Endothelial cell of umbilical vein (primary cell): ENCODE results near the gene KCND2. TPM values are rescaled to one million over a fixed set of nuclear protein-coding genes. Genes with fewer than 3 reads are reported as not detected.

Experiments
- BruUV-seq: library from RNA; stranded (reverse); fragments of 400-500 nt; replicated peaks from 2 replicates; lab custom pipeline; 2021; lab: Mats Ljungman, UMichigan
- CTCF ChIA-PET: fragments of 300-600, 350-600 bp; sonication (Branson Sonifier 250); formaldehyde crosslinking; loops from one replicate; lab custom pipeline; 2021; ENCODE audit warnings: antibody characterized with exemption, inconsistent platforms; lab: Charles Lee
- POLR2A ChIA-PET: fragments of 300-600, 350-600 bp; sonication (Branson Sonifier 250); formaldehyde crosslinking; loops from one replicate; lab custom pipeline; 2021; ENCODE audit warnings: antibody characterized with exemption, inconsistent platforms; lab: Charles Lee
- DNase-seq: peaks from one replicate; pipeline ENCODE4 v3.0.0-alpha.2; 2011; ENCODE audit warnings: low read depth, low spot score
- FAIRE-seq: peaks from 2 replicates; lab custom pipeline; 2011; peaks lifted over from hg19 to GRCh38; lab: Jason Lieb, UNC
- H2AFZ ChIP-seq: 2 replicates; pipeline ENCODE4 v1.6.0; 2012; ENCODE audit warnings: low read depth, low read length, control low read depth, inconsistent platforms
- H3K27ac ChIP-seq: 2 replicates; pipeline ENCODE4 v1.5.1; 2011; ENCODE audit warnings: low read depth, mild to moderate bottlenecking, control low read depth, low read length, moderate library complexity; ENCODE audit not compliant: insufficient read depth
- H3K27me3 ChIP-seq, 2 experiments: 2 replicates each; pipeline versions ENCODE4 v1.6.0 to v1.6.1; 2011; ENCODE audit warnings: low read length in 2 of 2, mixed read lengths in 1 of 2; ENCODE audit not compliant: control insufficient read depth in 2 of 2, insufficient read depth in 2 of 2
- H3K36me3 ChIP-seq, 2 experiments: 2 replicates in 1 of 2; 3 replicates in 1 of 2; pipeline ENCODE4 v1.5.1; 2011; ENCODE audit warnings: low read length in 2 of 2, mild to moderate bottlenecking in 1 of 2, moderate library complexity in 1 of 2; ENCODE audit not compliant: control insufficient read depth in 2 of 2, insufficient read depth in 2 of 2; ENCODE audit errors: extremely low read depth in 1 of 2
- H3K4me1 ChIP-seq: 3 replicates; pipeline ENCODE4 v1.5.1; 2011; ENCODE audit warnings: mild to moderate bottlenecking, low read length; ENCODE audit not compliant: control insufficient read depth, insufficient read depth; ENCODE audit errors: extremely low read depth
- H3K4me2 ChIP-seq: 2 replicates; pipeline ENCODE4 v1.6.1; 2011; ENCODE audit warnings: low read length, control low read depth, mixed read lengths; ENCODE audit not compliant: insufficient read depth
- H3K4me3 ChIP-seq, 3 experiments: fragments of 200-600 bp in 1 of 3; sonication (generic), shearing (Covaris generic) in 1 of 3; replicated peaks in 1 of 3; 2 replicates each; pipeline ENCODE4 v1.5.1; 2011 to 2016; ENCODE audit warnings: control low read depth in 3 of 3, low read length in 3 of 3, mild to moderate bottlenecking in 2 of 3, inconsistent platforms in 1 of 3, low read depth in 1 of 3, moderate library complexity in 1 of 3; ENCODE audit not compliant: insufficient read depth in 1 of 3
- H3K79me2 ChIP-seq: 2 replicates; pipeline ENCODE4 v1.6.0; 2012; ENCODE audit warnings: low read length, inconsistent platforms; ENCODE audit not compliant: control insufficient read depth, insufficient read depth
- H3K9ac ChIP-seq: replicated peaks from 2 replicates; pipeline ENCODE3; 2011; ENCODE audit warnings: low read length, control low read depth; ENCODE audit not compliant: insufficient read depth; ENCODE audit errors: extremely low read depth
- H3K9me1 ChIP-seq: replicated peaks from 3 replicates; pipeline ENCODE4 v1.6.0; 2011; ENCODE audit warnings: mild to moderate bottlenecking, low read length; ENCODE audit not compliant: control insufficient read depth, insufficient read depth; ENCODE audit errors: extremely low read depth
- H3K9me3 ChIP-seq: replicated peaks from 2 replicates; pipeline ENCODE4 v1.5.1; 2012; ENCODE audit warnings: low read length, inconsistent platforms; ENCODE audit not compliant: control insufficient read depth, insufficient read depth
- H4K20me1 ChIP-seq: replicated peaks from 2 replicates; pipeline ENCODE3; 2011; ENCODE audit warnings: mild to moderate bottlenecking, low read length; ENCODE audit not compliant: control insufficient read depth, insufficient read depth; ENCODE audit errors: extremely low read depth
- CTCF ChIP-seq, 2 donors: IDR thresholded peaks; 1 replicate in 1 of 2; 2 replicates in 1 of 2; pipeline ENCODE4 v1.5.1; 2011; ENCODE audit warnings: low read length in 2 of 2, mild to moderate bottlenecking in 2 of 2, moderate library complexity in 2 of 2, control low read depth in 1 of 2, inconsistent platforms in 1 of 2, low read depth in 1 of 2; ENCODE audit not compliant: insufficient read depth in 1 of 2; ENCODE audit errors: extremely low read depth in 1 of 2
- EZH2 ChIP-seq: IDR thresholded peaks from 2 replicates; pipeline ENCODE4 v1.6.1; 2012; ENCODE audit warnings: borderline replicate concordance, low read depth, mild to moderate bottlenecking, moderate library complexity, low read length, inconsistent platforms; ENCODE audit not compliant: severe bottlenecking
- FOS ChIP-seq: IDR thresholded peaks from 2 replicates; pipeline ENCODE4 v1.6.1; 2011; ENCODE audit warnings: mild to moderate bottlenecking, low read length, moderate library complexity, borderline replicate concordance; ENCODE audit not compliant: insufficient read depth
- GATA2 ChIP-seq: IDR thresholded peaks from 2 replicates; pipeline ENCODE4 v1.7.0; 2011; ENCODE audit warnings: low read depth, mild to moderate bottlenecking, moderate library complexity, mixed read lengths, low read length; ENCODE audit not compliant: insufficient read length, insufficient read depth
- JUN ChIP-seq: IDR thresholded peaks from 2 replicates; pipeline ENCODE4 v1.6.1; 2011; ENCODE audit warnings: borderline replicate concordance, low read depth; ENCODE audit not compliant: insufficient read length, insufficient read depth
- MAX ChIP-seq: IDR thresholded peaks from 2 replicates; pipeline ENCODE4 v1.6.1; 2011; ENCODE audit not compliant: insufficient read depth, insufficient read length
- MYC ChIP-seq: IDR thresholded peaks from one replicate; pipeline ENCODE4 v1.6.1; 2011; ENCODE audit warnings: mild to moderate bottlenecking, low read depth, low read length
- POLR2A ChIP-seq: IDR thresholded peaks from 2 replicates; pipeline ENCODE4 v1.6.1; 2012; ENCODE audit warnings: low read depth, mild to moderate bottlenecking, control low read depth, low read length
- POLR2AphosphoS5 ChIP-seq: IDR thresholded peaks from 2 replicates; pipeline ENCODE4 v1.6.1; 2012; ENCODE audit warnings: low read depth, mild to moderate bottlenecking, control low read depth, low read length, moderate library complexity; ENCODE audit not compliant: insufficient read depth
- dilution Hi-C: fragments of 300-500 bp; cut with MboI; formaldehyde crosslinking; loops from one replicate; pipeline ENCODE4 v1.15.0; 2019; ENCODE audit warnings: low sequenced_read_pairs; ENCODE audit not compliant: extremely low pct_ligation_motif_present
- intact Hi-C: fragments of 100-400 bp; cut with micrococcal nuclease; formaldehyde crosslinking; loops from one replicate; pipeline ENCODE4 v1.10.0; 2022
- polyA plus RNA-seq, 4 experiments: library from polyadenylated mRNA; depleted of rRNA in 3 of 4; stranded (reverse) in 3 of 4; unstranded in 1 of 4; fragments of >200 nt; gene quantifications; 2 replicates each; pipeline versions ENCODE4 v1.2.1 to v1.2.3, GENCODE V29; 2011 to 2012; ENCODE audit warnings: missing spikeins in 1 of 4
- total RNA-seq: library from RNA; stranded (reverse); gene quantifications from 2 replicates; pipeline ENCODE4 v1.2.3, GENCODE V29; 2021

KCND2 gene
- total and polyA plus RNA-seq, 2 donors (not counting 3 experiments of a cell fraction or from before 2014, with no cell fraction given) = not detected

GRCh38 chr7:120723465-120724385 is 450.8 kb downstream of the KCND2 start:
- CTCF ChIA-PET = interaction anchor here (0.8 to 5.1 kb wide), 8 partner anchors 10 to 789 kb away, joined by 3 to 71 read pairs (median 4); no protein-coding TSS in a partner anchor
- H3K27ac ChIP-seq = no peak overlapping the region
- no peaks in the 10 kb centered on the region for H3K79me2 ChIP-seq
- FAIRE-seq (no peak), DNase-seq (no peak)
- POLR2A ChIA-PET = no interaction called here
- no peak overlapping the region for H3K9ac ChIP-seq
- TF ChIP-seq EZH2 = no peak
- TF ChIP-seq POLR2AphosphoS5 = no peak
- TF ChIP-seq GATA2 = no peak
- no peak for TF ChIP-seq MAX
- no peak for TF ChIP-seq JUN
- TF ChIP-seq CTCF (IDR thresholded peaks at IDR 0.05; ENCODE audit: extremely low read depth in 1 of 2, insufficient read depth in 1 of 2, low read depth in 1 of 2, low read length in 2 of 2) = no peak
- no peak for TF ChIP-seq POLR2A
- TF ChIP-seq MYC = no peak
- no peak for TF ChIP-seq FOS
- no peak overlapping the region for H3K4me3 ChIP-seq
- H3K9me3 ChIP-seq = no peaks in the 10 kb centered on the region
- H4K20me1 ChIP-seq = no peaks in the 10 kb centered on the region
- no peak overlapping the region for H2AFZ ChIP-seq
- BruUV-seq = no TSS peak
- dilution Hi-C loops (no loop called here), intact Hi-C loops (loop anchor here (2.0 to 10.0 kb wide), 3 partner anchors 217 to 1453 kb away; partner anchors contain the start of gene KCND2)
- H3K4me1 ChIP-seq = peaks cover 2% of the 10 kb centered on the region
- no peaks in the 10 kb centered on the region for H3K9me1 ChIP-seq
- peaks cover 3 to 6% of the 10 kb centered on the region in 2 experiments for H3K27me3 ChIP-seq
- H3K36me3 ChIP-seq = no peaks in the 10 kb centered on the region
- no peak overlapping the region for H3K4me2 ChIP-seq
